Peyer's patch (tissue), 4 donors: Measurements from ENCODE around the gene CHRNA3.

ENCODE experiments used
- CTCF ChIP-seq, 6 experiments: fragments of 450-650 bp in 4 of 6; fragments of 200-600 bp in 2 of 6; sonication (generic) in 1 of 6; IDR thresholded peaks; one replicate each; pipeline ENCODE4 v1.5.1; 2017 to 2019; ENCODE audit warnings: antibody characterized with exemption in 6 of 6, mild to moderate bottlenecking in 3 of 6, moderate library complexity in 1 of 6
- POLR2A ChIP-seq, 2 donors: fragments of 450-650 bp; IDR thresholded peaks; one replicate each; pipeline ENCODE4 v1.5.1; 2017; ENCODE audit warnings: antibody characterized with exemption in 2 of 2, mild to moderate bottlenecking in 2 of 2, moderate library complexity in 2 of 2

- TF ChIP-seq CTCF (IDR thresholded peaks at IDR 0.05) (no peak), POLR2A (IDR thresholded peaks at IDR 0.05) (no peak)
These were observed 30.2 kb upstream of the CHRNA3 start for GRCh38 chr15:78651007-78651406.
